DND-41 (cell line): ENCODE measurements around the gene ADAM11.
A peak's percentile ranks its signal among the peaks of the same experiment; 100 is the strongest.

ENCODE experiments used
- ATAC-seq: fragments of 200-7000 bp; cut with Tn5 transposase; 3 replicates; pipeline ENCODE4 v1.9.1; 2021; ENCODE audit warnings: low read depth; ENCODE audit not compliant: insufficient read depth
- DNase-seq: peaks from one replicate; pipeline ENCODE4 v3.0.0-alpha.2; 2020
- H2AFZ ChIP-seq: 2 replicates; pipeline ENCODE4 v1.6.0; 2012; ENCODE audit warnings: low read depth, low read length
- H3K27ac ChIP-seq: 2 replicates; pipeline ENCODE4 v1.5.1; 2012; ENCODE audit warnings: low read length, inconsistent platforms
- H3K27me3 ChIP-seq: fragments of 200-600 bp; sonication (generic); 2 replicates; pipeline ENCODE4 v1.6.0; 2012; ENCODE audit warnings: low read length, mild to moderate bottlenecking, inconsistent platforms; ENCODE audit not compliant: insufficient read depth, poor library complexity
- H3K36me3 ChIP-seq: 2 replicates; pipeline ENCODE4 v1.5.1; 2012; ENCODE audit warnings: low read length, inconsistent platforms; ENCODE audit not compliant: insufficient read depth
- H3K4me1 ChIP-seq: 2 replicates; pipeline ENCODE4 v1.5.1; 2012; ENCODE audit warnings: mild to moderate bottlenecking, low read length; ENCODE audit not compliant: insufficient read depth
- H3K4me2 ChIP-seq: 2 replicates; pipeline ENCODE4 v1.6.0; 2012; ENCODE audit warnings: mild to moderate bottlenecking, moderate library complexity, low read length, inconsistent platforms; ENCODE audit not compliant: insufficient read depth
- H3K4me3 ChIP-seq, 2 experiments: fragments of 200-600 bp in 1 of 2; shearing (Covaris generic) in 1 of 2; 2 replicates each; pipeline ENCODE4 v1.5.1; 2012 to 2016; ENCODE audit warnings: inconsistent platforms in 2 of 2, low read length in 2 of 2, mild to moderate bottlenecking in 2 of 2, low read depth in 1 of 2, moderate library complexity in 1 of 2
- H3K79me2 ChIP-seq: 2 replicates; pipeline ENCODE4 v1.6.0; 2012; ENCODE audit warnings: low read length, inconsistent platforms; ENCODE audit not compliant: insufficient read depth
- H3K9ac ChIP-seq: 2 replicates; pipeline ENCODE4 v1.6.0; 2012; ENCODE audit warnings: low read depth, mild to moderate bottlenecking, inconsistent platforms, low read length, moderate library complexity
- H3K9me3 ChIP-seq: 2 replicates; pipeline ENCODE4 v1.5.1; 2012; ENCODE audit warnings: low read length, moderate library complexity, mild to moderate bottlenecking, inconsistent platforms; ENCODE audit not compliant: insufficient read depth, severe bottlenecking
- H4K20me1 ChIP-seq: 2 replicates; pipeline ENCODE4 v1.6.0; 2012; ENCODE audit warnings: low read length; ENCODE audit not compliant: insufficient read depth
- EZH2 ChIP-seq: IDR thresholded peaks from 3 replicates; pipeline ENCODE4 v1.6.1; 2012; ENCODE audit warnings: borderline replicate concordance, low read depth, mild to moderate bottlenecking, moderate library complexity, low read length, inconsistent platforms; ENCODE audit not compliant: severe bottlenecking
- TF ChIP-seq, protein P1 (sequence below): IDR thresholded peaks from 2 replicates; pipeline ENCODE4 v1.5.1; 2012; ENCODE audit warnings: borderline replicate concordance, low read length, moderate library complexity, mild to moderate bottlenecking; ENCODE audit not compliant: poor library complexity, severe bottlenecking; ENCODE audit errors: extremely low read depth

The ADAM11 gene

DNA sequence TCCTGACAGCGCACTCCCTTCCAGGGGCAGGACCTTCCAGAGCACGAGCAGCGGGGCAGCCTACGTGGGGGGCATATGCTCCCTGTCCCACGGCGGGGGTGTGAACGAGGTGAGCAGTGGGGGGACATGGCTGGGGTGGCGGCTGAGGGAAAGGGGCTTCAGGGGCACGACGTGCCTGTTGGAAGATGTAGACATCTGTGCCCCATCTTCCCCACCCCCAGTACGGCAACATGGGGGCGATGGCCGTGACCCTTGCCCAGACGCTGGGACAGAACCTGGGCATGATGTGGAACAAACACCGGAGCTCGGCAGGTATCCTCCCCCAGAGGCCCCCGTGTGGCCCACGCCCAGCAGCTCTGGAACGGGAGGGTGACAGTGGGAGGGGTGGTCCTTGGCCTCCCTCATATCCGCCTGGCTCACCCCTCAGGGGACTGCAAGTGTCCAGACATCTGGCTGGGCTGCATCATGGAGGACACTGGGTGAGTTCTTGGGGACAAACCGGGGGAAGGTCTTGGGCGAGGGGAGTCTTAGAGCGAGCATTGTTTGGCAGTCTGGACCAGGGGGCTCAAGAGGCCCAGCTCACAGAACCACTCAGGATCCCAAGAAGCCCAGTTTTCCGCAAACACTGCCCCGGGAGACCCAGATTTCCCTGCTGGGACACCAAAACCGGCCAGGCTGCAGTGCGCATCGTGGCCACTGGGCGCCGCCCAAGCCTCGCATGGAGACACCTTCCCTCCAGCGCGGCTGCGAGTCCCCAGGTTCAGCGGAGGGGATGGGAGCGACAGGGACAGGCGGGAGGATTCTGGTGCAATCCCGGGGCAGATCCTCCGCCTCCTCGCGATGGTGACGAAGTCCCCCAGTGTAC, 15.7 kb downstream of the ADAM11 start:
- Histone ChIP-seq H3K9ac (peak overlapping the region; percentile 63), H3K4me1 (peaks cover 34% of the 10 kb centered on the region), H3K27ac (peak overlapping the region; percentile 43), H3K4me3 (peak overlapping the region; percentile 40 to 72; a peak in 3 of 4 replicates), H4K20me1 (peaks cover 3% of the 10 kb centered on the region; the same call in 1 of the 2 replicates), H2AFZ (peak overlapping the region; percentile 96), H3K79me2 (no peaks in the 10 kb centered on the region), H3K27me3 (no peaks in the 10 kb centered on the region), H3K9me3 (no peaks in the 10 kb centered on the region), H3K36me3 (no peaks in the 10 kb centered on the region), H3K4me2 (peak overlapping the region; percentile 100)
- TF ChIP-seq, protein P1, sequence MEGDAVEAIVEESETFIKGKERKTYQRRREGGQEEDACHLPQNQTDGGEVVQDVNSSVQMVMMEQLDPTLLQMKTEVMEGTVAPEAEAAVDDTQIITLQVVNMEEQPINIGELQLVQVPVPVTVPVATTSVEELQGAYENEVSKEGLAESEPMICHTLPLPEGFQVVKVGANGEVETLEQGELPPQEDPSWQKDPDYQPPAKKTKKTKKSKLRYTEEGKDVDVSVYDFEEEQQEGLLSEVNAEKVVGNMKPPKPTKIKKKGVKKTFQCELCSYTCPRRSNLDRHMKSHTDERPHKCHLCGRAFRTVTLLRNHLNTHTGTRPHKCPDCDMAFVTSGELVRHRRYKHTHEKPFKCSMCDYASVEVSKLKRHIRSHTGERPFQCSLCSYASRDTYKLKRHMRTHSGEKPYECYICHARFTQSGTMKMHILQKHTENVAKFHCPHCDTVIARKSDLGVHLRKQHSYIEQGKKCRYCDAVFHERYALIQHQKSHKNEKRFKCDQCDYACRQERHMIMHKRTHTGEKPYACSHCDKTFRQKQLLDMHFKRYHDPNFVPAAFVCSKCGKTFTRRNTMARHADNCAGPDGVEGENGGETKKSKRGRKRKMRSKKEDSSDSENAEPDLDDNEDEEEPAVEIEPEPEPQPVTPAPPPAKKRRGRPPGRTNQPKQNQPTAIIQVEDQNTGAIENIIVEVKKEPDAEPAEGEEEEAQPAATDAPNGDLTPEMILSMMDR = peak; percentile 100
- TF ChIP-seq EZH2 = no peak
- DNase-seq (peak; percentile 88), ATAC-seq (peak; percentile 44)

DNA sequence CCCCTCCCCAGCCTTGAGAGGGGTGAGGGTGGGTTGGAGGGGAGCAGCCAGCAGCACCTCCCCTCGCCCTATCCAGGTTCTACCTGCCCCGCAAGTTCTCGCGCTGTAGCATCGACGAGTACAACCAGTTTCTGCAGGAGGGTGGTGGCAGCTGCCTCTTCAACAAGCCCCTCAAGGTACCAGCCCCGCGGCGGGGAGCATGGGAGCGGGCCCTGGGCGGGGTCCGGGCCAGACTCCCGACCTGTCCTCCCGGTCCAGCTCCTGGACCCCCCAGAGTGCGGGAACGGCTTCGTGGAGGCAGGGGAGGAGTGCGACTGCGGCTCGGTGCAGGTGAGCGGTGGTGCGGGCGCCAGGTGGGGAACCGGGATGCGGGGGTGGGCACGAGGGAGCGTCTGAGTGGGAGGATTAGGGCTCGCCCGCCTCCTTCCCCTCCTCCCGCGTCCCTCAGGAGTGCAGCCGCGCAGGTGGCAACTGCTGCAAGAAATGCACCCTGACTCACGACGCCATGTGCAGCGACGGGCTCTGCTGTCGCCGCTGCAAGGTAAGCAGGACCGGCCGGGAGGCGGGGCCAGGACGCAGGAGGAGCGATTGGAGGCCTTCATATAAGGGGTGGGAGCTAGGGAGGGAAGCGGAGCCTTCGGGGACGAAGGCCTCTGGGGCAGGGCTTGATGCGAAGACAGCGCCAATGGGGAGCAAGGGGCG, 16.5 kb downstream of the ADAM11 start:
- peaks cover 37% of the 10 kb centered on the region for H3K4me1 ChIP-seq
- no peak for TF ChIP-seq EZH2
- TF ChIP-seq, protein P1 = no peak
- H3K36me3 ChIP-seq = no peaks in the 10 kb centered on the region
- peak overlapping the region; percentile 100 for H3K4me2 ChIP-seq
- H3K9ac ChIP-seq = peak overlapping the region; percentile 63
- H3K27ac ChIP-seq = peak overlapping the region; percentile 43
- H3K9me3 ChIP-seq = no peaks in the 10 kb centered on the region
- H2AFZ ChIP-seq = peak overlapping the region; percentile 96
- peaks cover 3% of the 10 kb centered on the region; the same call in 1 of the 2 replicates for H4K20me1 ChIP-seq
- no peaks in the 10 kb centered on the region for H3K79me2 ChIP-seq
- H3K4me3 ChIP-seq = peak overlapping the region; percentile 40 to 72
- ATAC-seq = peak; percentile 94
- peak; percentile 100 for DNase-seq
- H3K27me3 ChIP-seq = no peaks in the 10 kb centered on the region

DNA sequence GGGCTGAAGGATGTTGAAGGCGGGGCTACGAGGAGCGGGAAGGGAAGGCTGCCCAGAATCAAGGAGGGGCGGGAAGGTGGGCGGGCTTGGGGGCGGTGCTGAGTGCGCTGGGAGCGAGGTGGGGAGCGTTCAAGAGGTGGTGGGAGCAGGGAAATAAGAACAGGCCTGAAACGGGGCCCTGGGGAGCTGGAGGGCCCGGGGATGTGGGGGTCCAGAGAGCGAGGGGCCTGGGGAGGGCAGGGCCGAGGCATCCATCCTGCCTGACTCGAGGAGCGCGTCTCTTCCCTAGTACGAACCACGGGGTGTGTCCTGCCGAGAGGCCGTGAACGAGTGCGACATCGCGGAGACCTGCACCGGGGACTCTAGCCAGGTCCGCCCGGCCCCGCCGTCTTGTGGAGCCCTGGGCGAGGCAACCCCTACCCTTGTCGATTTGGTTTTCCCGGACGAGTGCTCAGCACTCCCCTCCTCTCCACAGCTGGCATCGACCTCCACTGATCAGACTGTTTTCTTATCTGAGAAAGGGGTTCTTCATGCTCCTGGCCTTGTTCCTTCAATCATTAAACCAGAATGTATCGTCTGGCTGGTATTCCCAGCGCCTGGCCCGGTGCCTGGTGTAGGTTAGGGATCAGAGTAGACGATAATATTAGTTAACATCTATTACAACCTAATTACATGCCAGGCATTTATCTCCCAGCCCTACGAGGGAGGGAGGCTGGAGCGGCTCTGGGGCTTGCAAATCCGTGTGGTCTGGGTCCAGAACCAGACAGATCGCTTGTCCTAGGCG, 17.2 kb downstream of the ADAM11 start:
- H2AFZ ChIP-seq = peak overlapping the region; percentile 72
- peak overlapping the region; percentile 100 for H3K4me2 ChIP-seq
- no peaks in the 10 kb centered on the region for H3K36me3 ChIP-seq
- H3K4me1 ChIP-seq = peaks cover 37% of the 10 kb centered on the region
- no peak overlapping the region; the same call in 1 of the 2 replicates for H3K27ac ChIP-seq
- peaks cover 3% of the 10 kb centered on the region; the same call in 1 of the 2 replicates for H4K20me1 ChIP-seq
- peak overlapping the region; percentile 52 for H3K9ac ChIP-seq
- H3K9me3 ChIP-seq = no peaks in the 10 kb centered on the region
- H3K27me3 ChIP-seq = no peaks in the 10 kb centered on the region
- TF ChIP-seq, protein P1 = no peak
- no peak for TF ChIP-seq EZH2
- peak overlapping the region; percentile 10 to 72; a peak in 3 of 4 replicates for H3K4me3 ChIP-seq
- no peak for DNase-seq
- no peaks in the 10 kb centered on the region for H3K79me2 ChIP-seq
- peak; percentile 30 for ATAC-seq
